GM19397 (cell line): ENCODE results near the gene ZNG1F.
"Not testable (repeated sequence)": the region's sequence is repeated elsewhere in the genome, so short reads cannot be mapped to it uniquely, and the experiment has no call there.

Experiments
- ATAC-seq: cut with Tn5 transposase; IDR thresholded peaks from one replicate; pipeline ENCODE4 v1.9.1; 2021; ENCODE audit warnings: mild to moderate bottlenecking, moderate library complexity; ENCODE audit not compliant: unreplicated experiment

ZNG1F gene

DNA sequence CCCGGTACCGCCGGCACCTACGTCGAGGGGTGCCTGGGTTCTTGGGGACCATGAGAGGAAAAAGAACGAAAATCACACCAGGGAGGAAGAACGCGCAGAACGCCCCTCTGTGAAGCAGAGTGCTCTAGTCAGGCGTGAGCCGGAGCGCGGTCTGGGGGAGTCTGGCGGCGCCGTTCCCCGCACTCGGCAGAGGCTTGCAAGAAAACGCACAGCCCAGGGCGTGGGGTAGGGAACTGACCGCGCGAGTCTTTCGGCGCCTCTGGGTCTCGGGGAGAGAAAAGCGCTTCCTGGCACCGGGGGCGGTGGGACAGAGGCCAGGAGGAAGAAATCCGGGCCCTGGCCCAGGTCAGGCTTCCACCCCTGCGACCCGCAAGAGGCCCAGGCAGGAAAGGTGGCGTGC, 65.3 kb downstream of the ZNG1F start:
- not testable (repeated sequence) for ATAC-seq

GRCh38 chr9:41123396-41123795, 65.7 kb downstream of the ZNG1F start:
- ATAC-seq: not testable (repeated sequence)

DNA sequence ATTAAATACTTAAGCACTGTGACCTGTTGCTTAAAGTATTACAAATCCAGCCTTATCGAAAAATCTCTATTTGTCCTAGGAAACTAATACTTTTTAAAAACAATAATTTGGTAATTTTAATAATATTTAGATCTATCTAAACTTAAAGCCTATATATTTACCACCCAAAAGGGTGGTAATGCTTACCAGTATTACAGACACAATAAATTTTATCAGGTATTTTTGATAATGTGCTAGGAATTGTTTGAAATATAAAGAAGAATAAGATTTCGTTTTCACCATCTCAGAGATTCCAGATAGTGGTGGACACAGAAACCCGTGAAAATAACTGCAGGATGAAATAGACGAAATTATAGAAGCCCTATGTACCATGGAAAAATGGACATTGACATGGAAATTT, 68.4 kb downstream of the ZNG1F start:
- ATAC-seq: not testable (repeated sequence)

- ATAC-seq: not testable (repeated sequence)
Measured at GRCh38 chr9:41119719-41120118, 69.4 kb downstream of the ZNG1F start.

- not testable (repeated sequence) for ATAC-seq
Measured at GRCh38 chr9:41119311-41119710, 69.8 kb downstream of the ZNG1F start.

GRCh38 chr9:41113348-41113747, 75.8 kb downstream of the ZNG1F start:
- not testable (repeated sequence) for ATAC-seq

DNA sequence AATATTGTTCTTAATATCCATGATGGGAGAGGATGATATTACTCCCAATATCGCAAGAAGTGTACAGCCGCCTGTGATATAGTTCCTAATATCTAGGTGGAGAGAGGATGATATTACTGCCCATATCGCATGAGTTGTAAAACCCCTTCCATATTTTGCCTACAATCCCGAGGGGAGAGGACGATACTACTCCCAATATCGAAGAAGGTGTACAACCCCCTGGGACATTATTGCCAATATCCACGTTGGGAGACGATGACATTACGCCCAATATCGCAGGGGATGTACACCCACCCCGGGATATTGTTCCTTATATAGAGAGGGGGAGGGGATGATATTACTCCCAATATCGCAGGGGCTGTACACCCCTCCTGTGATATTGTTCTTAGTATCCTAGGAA, 77.7 kb downstream of the ZNG1F start:
- not testable (repeated sequence) for ATAC-seq

DNA sequence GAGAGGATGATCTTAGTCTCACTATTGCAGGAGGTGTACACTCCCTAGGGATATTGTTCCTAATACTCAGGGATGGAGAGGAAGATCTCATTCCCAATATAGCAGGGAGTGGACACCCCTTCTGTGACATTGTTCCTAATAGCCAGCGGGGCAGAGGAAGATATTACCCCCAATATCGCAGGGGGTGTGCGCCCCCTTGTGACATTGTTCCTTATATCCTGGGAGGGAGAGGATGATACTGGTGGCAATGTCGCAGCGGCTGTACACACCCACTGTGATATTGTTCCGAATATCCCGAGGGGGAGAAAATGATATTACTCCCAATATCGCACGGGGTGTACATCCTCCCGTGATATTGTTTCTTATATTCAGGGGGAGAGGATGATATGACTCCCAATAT, 78.2 kb downstream of the ZNG1F start:
- ATAC-seq: not testable (repeated sequence)

DNA sequence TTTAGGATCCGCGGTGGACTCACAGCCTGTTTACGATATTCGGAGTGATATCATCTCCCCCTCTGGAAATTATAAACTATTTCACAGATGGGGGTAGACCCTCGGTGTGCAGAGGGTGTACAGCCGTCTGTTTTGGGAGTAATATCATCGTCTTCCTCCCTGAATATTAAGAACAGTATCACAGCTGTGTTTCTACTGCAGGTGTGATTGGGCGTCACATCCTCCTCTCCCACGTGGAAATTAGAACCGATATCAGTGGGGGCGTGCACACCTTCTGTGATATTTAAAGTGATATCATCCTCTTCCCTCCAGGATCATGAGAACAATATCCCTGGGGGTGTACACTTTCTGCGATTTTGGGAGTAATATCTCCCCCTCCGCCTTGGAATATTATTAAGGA, 79.9 kb downstream of the ZNG1F start:
- ATAC-seq: not testable (repeated sequence)

DNA sequence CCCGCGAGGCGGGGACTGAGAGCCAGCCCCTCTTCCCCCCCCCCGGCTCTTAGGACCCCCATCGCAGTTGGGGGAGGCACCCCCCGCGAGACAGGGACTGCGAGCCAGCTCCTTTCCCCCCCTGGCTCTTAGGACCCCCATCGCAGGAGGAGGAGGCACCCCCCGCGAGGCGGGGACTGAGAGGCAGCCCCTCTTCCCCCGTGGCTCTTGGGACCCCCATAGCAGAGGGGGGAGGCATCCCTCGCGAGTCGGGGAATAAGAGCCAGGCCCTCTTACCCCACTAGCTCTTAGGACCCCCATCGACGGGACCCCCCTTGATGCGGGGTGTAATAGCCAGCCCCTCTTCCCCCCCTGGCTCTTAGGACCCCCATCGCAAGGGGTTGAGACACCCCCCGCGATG, 80.3 kb downstream of the ZNG1F start:
- ATAC-seq: not testable (repeated sequence)

DNA sequence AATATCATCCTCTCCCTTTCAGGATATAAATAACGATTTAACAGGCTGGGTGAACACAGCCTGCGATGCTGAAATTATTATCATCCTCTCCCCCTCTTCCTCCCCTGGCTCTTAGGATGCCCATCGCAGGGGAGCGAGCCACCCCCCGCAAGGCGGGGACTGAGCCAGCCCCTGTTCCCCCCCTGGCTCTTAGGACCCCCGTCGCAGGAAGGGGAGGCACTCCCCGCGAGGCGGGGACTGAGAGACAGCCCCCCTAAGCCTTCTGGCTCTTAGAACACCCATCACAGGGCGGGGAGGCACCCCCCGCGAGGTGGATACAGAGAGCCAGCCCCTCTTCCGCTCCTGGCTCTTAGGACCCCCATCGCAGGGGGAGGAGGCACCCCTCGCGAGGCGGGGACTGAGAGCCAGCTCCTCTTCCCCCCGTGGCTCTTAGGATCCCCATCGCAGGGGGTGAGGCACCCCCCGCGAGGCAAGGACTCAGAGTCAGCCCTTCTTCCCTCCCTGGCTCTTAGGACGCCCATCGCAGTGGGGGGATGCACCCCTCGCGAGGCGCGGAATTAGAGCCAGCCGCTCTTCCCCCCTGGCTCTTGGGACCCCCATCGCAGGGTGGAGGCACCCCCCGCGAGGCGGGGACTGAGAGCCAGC, 82.5 kb downstream of the ZNG1F start:
- ATAC-seq: not testable (repeated sequence)

- not testable (repeated sequence) for ATAC-seq
Measured at GRCh38 chr9:41105557-41106253, 83.4 kb downstream of the ZNG1F start.

- ATAC-seq: not testable (repeated sequence)
Measured at GRCh38 chr9:41104542-41104941, 84.6 kb downstream of the ZNG1F start.

GRCh38 chr9:41100508-41100907, 88.6 kb downstream of the ZNG1F start:
- not testable (repeated sequence) for ATAC-seq

DNA sequence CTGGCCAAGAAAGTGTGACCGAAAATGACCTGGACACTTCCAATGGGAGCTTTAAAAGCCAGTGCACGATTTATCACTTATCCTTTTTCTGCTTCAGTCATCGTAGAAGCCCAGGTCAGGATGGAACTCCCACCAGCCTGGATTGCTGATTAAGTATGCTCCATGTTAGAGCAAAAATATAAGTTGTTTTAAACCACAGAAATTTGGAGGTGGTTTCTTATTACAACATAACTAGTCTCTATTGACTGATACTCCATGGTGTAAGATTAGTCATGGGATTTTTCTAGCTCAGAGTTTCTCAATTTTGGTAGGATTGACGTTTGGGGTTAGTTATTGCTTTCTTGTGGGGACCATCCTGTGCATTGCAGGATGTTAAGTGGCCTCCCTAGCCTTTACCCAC, 90.4 kb downstream of the ZNG1F start:
- ATAC-seq: not testable (repeated sequence)

GRCh38 chr9:41095060-41095459, 94.1 kb downstream of the ZNG1F start:
- not testable (repeated sequence) for ATAC-seq

GRCh38 chr9:41094010-41094773, 94.9 kb downstream of the ZNG1F start:
- ATAC-seq: not testable (repeated sequence)

GRCh38 chr9:41090922-41091321, 98.2 kb downstream of the ZNG1F start:
- not testable (repeated sequence) for ATAC-seq

- not testable (repeated sequence) for ATAC-seq
Measured at GRCh38 chr9:41090386-41090785, 98.7 kb downstream of the ZNG1F start.

DNA sequence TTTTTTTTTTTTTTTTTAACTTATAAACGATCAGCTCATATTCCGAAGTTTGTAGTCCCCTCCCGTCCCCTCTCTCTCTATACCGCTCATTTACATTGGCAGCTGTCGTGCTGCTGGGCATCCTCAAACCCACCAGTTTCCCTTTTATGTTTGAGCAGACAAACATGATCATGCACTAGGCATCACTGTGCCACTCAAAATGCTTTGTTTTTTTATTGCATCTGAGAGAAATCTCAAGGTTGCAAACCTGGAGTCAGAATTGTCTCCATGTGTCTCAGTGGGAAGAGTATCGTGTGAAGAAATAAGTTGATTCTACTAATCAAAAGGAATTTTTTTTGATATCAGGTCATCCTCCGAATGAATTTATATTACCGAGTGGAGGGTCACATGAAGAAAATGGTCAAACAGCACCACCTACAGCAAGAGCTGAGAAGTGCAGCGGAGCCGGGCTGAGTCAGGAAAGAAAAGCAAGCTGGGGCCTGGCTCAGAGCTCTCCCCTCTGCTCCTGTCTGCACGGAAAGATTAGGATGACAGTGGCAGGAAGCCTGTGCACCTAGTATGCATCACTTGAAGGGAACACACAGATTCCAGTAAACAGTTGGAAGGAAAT, 100.6 kb downstream of the ZNG1F start:
- ATAC-seq: not testable (repeated sequence)

GRCh38 chr9:41087929-41088328, 101.2 kb downstream of the ZNG1F start:
- not testable (repeated sequence) for ATAC-seq
